ENCODE results near the gene EIF3I. TPM values are rescaled to one million over a fixed set of nuclear protein-coding genes. Genes with fewer than 3 reads are reported as not detected.

EIF3I gene
- total and polyA plus RNA-seq, 2 of the 13 experiments (the other 11 are each of a cell fraction or from before 2014, with no cell fraction given) = 210 to 223 TPM

GRCh38 chr1:32179443-32180185 lies 42.6 kb upstream of the EIF3I start, which contains the start of gene TXLNA (continued):
- TF ChIP-seq IKZF5 (CRISPR knock-in tag; IDR thresholded peaks at IDR 0.05) (peak; percentile 90), ZNF674 (CRISPR knock-in tag; IDR thresholded peaks at IDR 0.05; ENCODE audit: low read depth) (peak; percentile 91; the same call in 1 of the 2 replicates), POLR2A (IDR thresholded peaks at IDR 0.05; ENCODE audit: insufficient read depth in 1 of 2, low read depth in 2 of 2, low read length in 2 of 2) (peak; percentile 74 to 95), MTA1 (CRISPR knock-in tag; IDR thresholded peaks at IDR 0.05; ENCODE audit: borderline replicate concordance) (peak; percentile 87; the same call in 1 of the 2 replicates), MBNL3 (CRISPR knock-in tag; conservative IDR thresholded peaks at IDR 0.05) (no peak), ZC3H13 (CRISPR knock-in tag; IDR thresholded peaks at IDR 0.05) (peak; percentile 92), JDP2 (CRISPR knock-in tag; IDR thresholded peaks at IDR 0.05; ENCODE audit: borderline replicate concordance) (peak; percentile 84; the same call in 1 of the 2 replicates), AHR (CRISPR knock-in tag; IDR thresholded peaks at IDR 0.05) (no peak; the same call in 1 of the 2 replicates), ZNF530 (CRISPR knock-in tag; IDR thresholded peaks at IDR 0.05; ENCODE audit: low read depth) (no peak), CTCF (CRISPR knock-in tag; IDR thresholded peaks at IDR 0.05) (no peak), SP1 (IDR thresholded peaks at IDR 0.05) (no peak), SP1 (CRISPR knock-in tag; IDR thresholded peaks at IDR 0.05) (peak; percentile 16; the same call in 1 of the 2 replicates), MTF2 (CRISPR knock-in tag; IDR thresholded peaks at IDR 0.05; ENCODE audit: borderline replicate concordance) (no peak; the same call in 1 of the 2 replicates), PRDM4 (CRISPR knock-in tag; IDR thresholded peaks at IDR 0.05; ENCODE audit: borderline replicate concordance) (no peak), ZGPAT (CRISPR knock-in tag; IDR thresholded peaks at IDR 0.05) (peak; percentile 81), NFKBIZ (CRISPR knock-in tag; IDR thresholded peaks at IDR 0.05) (no peak; the same call in none of the 2 replicates), SMYD3 (CRISPR knock-in tag; IDR thresholded peaks at IDR 0.05) (peak; percentile 96), POGZ (CRISPR knock-in tag; IDR thresholded peaks at IDR 0.05) (peak; percentile 49; the same call in 1 of the 2 replicates), DPF2 (CRISPR knock-in tag; IDR thresholded peaks at IDR 0.05; ENCODE audit: borderline replicate concordance, low read depth) (no peak), MED13 (CRISPR knock-in tag; IDR thresholded peaks at IDR 0.05) (0 out of 2 replicates have a peak, but pooled peaks have one; percentile 9), SMAD1 (CRISPR knock-in tag; IDR thresholded peaks at IDR 0.05; ENCODE audit: borderline replicate concordance, low read depth) (no peak; the same call in 1 of the 2 replicates), RFX3 (CRISPR knock-in tag; IDR thresholded peaks at IDR 0.05) (0 out of 2 replicates have a peak, but pooled peaks have one; percentile 14), CREM (IDR thresholded peaks at IDR 0.05) (peak; percentile 34), CREM (CRISPR knock-in tag; IDR thresholded peaks at IDR 0.05) (no peak), ZNF337 (CRISPR knock-in tag; IDR thresholded peaks at IDR 0.05; ENCODE audit: borderline replicate concordance, low read depth) (peak; percentile 7; the same call in 1 of the 2 replicates)

Data from HepG2 (cell line).